SH-SY5Y (cell line): ENCODE results near the gene TRAPPC4.

Experiments used
- GATA2 ChIP-seq: IDR thresholded peaks from 2 replicates; pipeline ENCODE4 v1.6.1; 2011; ENCODE audit warnings: mild to moderate bottlenecking, low read depth, low read length
- GATA3 ChIP-seq: IDR thresholded peaks from 2 replicates; pipeline ENCODE4 v1.6.1; 2011; ENCODE audit warnings: low read depth, mild to moderate bottlenecking, low read length, moderate library complexity

- TF ChIP-seq GATA3 (no peak), GATA2 (no peak)
Observed at GRCh38 chr11:119046489-119046888, 27.9 kb downstream of the TRAPPC4 start.
